CD4-positive, alpha-beta T cell (primary cell): ENCODE results near the gene DNAAF1. TPM values are rescaled to one million over a fixed set of nuclear protein-coding genes. Genes with fewer than 3 reads are reported as not detected.

Source experiments
- ATAC-seq: fragments of 200-7000 bp; cut with Tn5 transposase; one replicate; pipeline ENCODE4 v1.10.0; 2022; ENCODE audit warnings: mild to moderate bottlenecking; ENCODE audit not compliant: poor library complexity
- CTCF ChIA-PET: fragments of 350-600 bp; sonication (Branson Sonifier 250); formaldehyde crosslinking; loops from one replicate; lab custom pipeline; 2021; ENCODE audit warnings: antibody characterized with exemption, inconsistent platforms; lab: Charles Lee
- POLR2A ChIA-PET: fragments of 350-600 bp; sonication (Branson Sonifier 250); formaldehyde crosslinking; loops from one replicate; lab custom pipeline; 2021; ENCODE audit warnings: antibody characterized with exemption, inconsistent platforms; lab: Charles Lee
- DNase-seq, 14 experiments: peaks; one replicate each; pipeline ENCODE4 v3.0.0-alpha.2; 2013 to 2020; ENCODE audit warnings: mixed read lengths in 2 of 14
- H3K27ac ChIP-seq, 2 donors: one replicate each; pipeline versions ENCODE4 v1.5.1 to v1.7.0; 2013; ENCODE audit warnings: low read length in 2 of 2, low read depth in 1 of 2, mild to moderate bottlenecking in 1 of 2
- H3K27me3 ChIP-seq, 2 experiments: 1 replicate in 1 of 2; 2 replicates in 1 of 2; pipeline versions ENCODE4 v1.6.1 to v1.7.0; 2013; ENCODE audit warnings: low read length in 2 of 2, control low read depth in 1 of 2, mild to moderate bottlenecking in 1 of 2, moderate library complexity in 1 of 2; ENCODE audit not compliant: insufficient read depth in 2 of 2, control insufficient read depth in 1 of 2
- H3K36me3 ChIP-seq: one replicate; pipeline ENCODE4 v1.6.1; 2013; ENCODE audit warnings: low read length, control low read depth; ENCODE audit not compliant: insufficient read depth
- H3K4me1 ChIP-seq: one replicate; pipeline ENCODE4 v1.6.1; 2013; ENCODE audit warnings: low read length, control low read depth; ENCODE audit not compliant: insufficient read depth
- H3K4me3 ChIP-seq: one replicate; pipeline ENCODE4 v1.5.1; 2013; ENCODE audit warnings: mild to moderate bottlenecking, low read length, moderate library complexity
- H3K9me3 ChIP-seq, 2 experiments: 1 replicate in 1 of 2; 2 replicates in 1 of 2; pipeline versions ENCODE4 v1.6.1 to v1.7.0; 2013; ENCODE audit warnings: low read length in 2 of 2, mild to moderate bottlenecking in 2 of 2, control low read depth in 1 of 2, moderate library complexity in 1 of 2; ENCODE audit not compliant: control insufficient read depth in 1 of 2, insufficient read depth in 1 of 2
- H3K27ac Mint-ChIP-seq: one replicate; pipeline ENCODE4 v1.8.0; 2020; ENCODE audit warnings: mixed read lengths
- H3K27me3 Mint-ChIP-seq: one replicate; pipeline ENCODE4 v1.8.0; 2021; ENCODE audit warnings: mixed read lengths
- H3K36me3 Mint-ChIP-seq: one replicate; pipeline ENCODE4 v1.8.0; 2021; ENCODE audit warnings: low read depth, mixed read lengths
- H3K4me1 Mint-ChIP-seq: one replicate; pipeline ENCODE4 v1.8.0; 2021; ENCODE audit warnings: low read depth, mixed read lengths
- H3K4me3 Mint-ChIP-seq: one replicate; pipeline ENCODE4 v1.8.0; 2020; ENCODE audit warnings: mild to moderate bottlenecking, mixed read lengths
- H3K9me3 Mint-ChIP-seq: one replicate; pipeline ENCODE4 v1.8.0; 2020; ENCODE audit warnings: mixed read lengths
- CTCF ChIP-seq: fragments of 200-600 bp; IDR thresholded peaks from one replicate; pipeline ENCODE4 v1.8.0; 2022; ENCODE audit warnings: antibody characterized with exemption, mild to moderate bottlenecking
- intact Hi-C, 2 experiments: fragments of 100-400 bp; cut with DNase I in 1 of 2; cut with micrococcal nuclease in 1 of 2; formaldehyde crosslinking; loops; one replicate each; pipeline versions ENCODE4 v1.15.1 to v1.9.0; 2023 to 2025; cut with DNase I, micrococcal nuclease
- total RNA-seq, 174 experiments: library from RNA in 2 of 174; stranded (reverse) in 2 of 174; gene quantifications; one replicate each; pipeline ENCODE4 v1.2.3 and lab custom pipeline; 2021 to 2026

The DNAAF1 gene
- total RNA-seq, 2 experiments from 2014 or later: not detected

GRCh38 chr16:84159800-84160199 is 14.7 kb downstream of the DNAAF1 start:
- Histone ChIP-seq H3K4me3 (no peak overlapping the region), H3K36me3 (no peaks in the 10 kb centered on the region), H3K9me3 (no peaks in the 10 kb centered on the region), H3K27me3 (peaks cover 0 to 10% of the 10 kb centered on the region in 2 experiments), H3K27ac (no peak overlapping the region), H3K4me1 (no peaks in the 10 kb centered on the region)
- no peaks in the 10 kb centered on the region for H3K9me3 Mint-ChIP-seq
- CTCF ChIA-PET: no interaction called here
- H3K4me3 Mint-ChIP-seq: no peak overlapping the region
- no peak for TF ChIP-seq CTCF
- DNase-seq (no peak), ATAC-seq (no peak)
- H3K36me3 Mint-ChIP-seq: no peaks in the 10 kb centered on the region
- no peaks in the 10 kb centered on the region for H3K4me1 Mint-ChIP-seq
- no peak overlapping the region for H3K27ac Mint-ChIP-seq
- POLR2A ChIA-PET: no interaction called here
- H3K27me3 Mint-ChIP-seq: peaks cover 41% of the 10 kb centered on the region
- intact Hi-C loops: no loop called here

- ChIA-PET CTCF (no interaction called here), POLR2A (no interaction called here)
- H3K4me3 ChIP-seq: no peak overlapping the region
- Mint-ChIP-seq H3K36me3 (no peaks in the 10 kb centered on the region), H3K9me3 (no peaks in the 10 kb centered on the region), H3K27ac (no peak overlapping the region), H3K27me3 (peaks cover 42% of the 10 kb centered on the region), H3K4me3 (no peak overlapping the region), H3K4me1 (no peaks in the 10 kb centered on the region)
- H3K4me1 ChIP-seq: no peaks in the 10 kb centered on the region
- H3K27me3 ChIP-seq: peaks cover 0 to 10% of the 10 kb centered on the region in 2 experiments
- H3K27ac ChIP-seq: no peak overlapping the region
- intact Hi-C loops: no loop called here
- H3K36me3 ChIP-seq: no peaks in the 10 kb centered on the region
- ATAC-seq: no peak
- no peak for DNase-seq
- no peak for TF ChIP-seq CTCF
- H3K9me3 ChIP-seq: no peaks in the 10 kb centered on the region
These were observed 15.9 kb downstream of the DNAAF1 start for GRCh38 chr16:84161037-84161436.

GRCh38 chr16:84161801-84162200 is 16.7 kb downstream of the DNAAF1 start:
- peaks cover 0 to 10% of the 10 kb centered on the region in 2 experiments for H3K27me3 ChIP-seq
- H3K36me3 ChIP-seq: no peaks in the 10 kb centered on the region
- no peak for DNase-seq
- Mint-ChIP-seq H3K9me3 (no peaks in the 10 kb centered on the region), H3K4me1 (no peaks in the 10 kb centered on the region), H3K36me3 (no peaks in the 10 kb centered on the region), H3K27ac (no peak overlapping the region), H3K27me3 (peaks cover 41% of the 10 kb centered on the region), H3K4me3 (no peak overlapping the region)
- no peaks in the 10 kb centered on the region for H3K9me3 ChIP-seq
- intact Hi-C loops: no loop called here
- no peak for TF ChIP-seq CTCF
- H3K4me1 ChIP-seq: no peaks in the 10 kb centered on the region
- CTCF ChIA-PET: no interaction called here
- no peak overlapping the region for H3K4me3 ChIP-seq
- H3K27ac ChIP-seq: no peak overlapping the region
- no peak for ATAC-seq
- POLR2A ChIA-PET: no interaction called here
